Right atrium auricular region (tissue), 2 donors: ENCODE data around the gene RBL2. TPM values are rescaled to one million over a fixed set of nuclear protein-coding genes. Genes with fewer than 3 reads are reported as not detected.
"Not testable (repeated sequence)": the region's sequence is repeated elsewhere in the genome, so short reads cannot be mapped to it uniquely, and the experiment has no call there.

ENCODE experiments used
- DNase-seq: peaks from one replicate; pipeline ENCODE4 v3.0.0-alpha.2; 2019; ENCODE audit warnings: low spot score
- H3K27ac ChIP-seq, 2 donors: fragments of 200-600 bp; sonication (generic); 1 replicate in 1 of 2; 2 replicates in 1 of 2; pipeline ENCODE4 v1.5.1; 2016 to 2019
- H3K27me3 ChIP-seq, 2 donors: fragments of 200-600 bp; sonication (generic); one replicate each; pipeline versions ENCODE4 v1.5.1 to v1.6.0; 2017 to 2019
- H3K36me3 ChIP-seq: fragments of 200-600 bp; sonication (generic); one replicate; pipeline ENCODE4 v1.5.1; 2016
- H3K4me1 ChIP-seq, 2 donors: fragments of 200-600 bp; sonication (generic); one replicate each; pipeline versions ENCODE4 v1.5.1 to v1.6.0; 2017 to 2019
- H3K4me3 ChIP-seq, 2 donors: fragments of 200-600 bp; sonication (generic); 1 replicate in 1 of 2; 2 replicates in 1 of 2; pipeline ENCODE4 v1.5.1; 2017 to 2019; ENCODE audit warnings: mild to moderate bottlenecking in 1 of 2, moderate library complexity in 1 of 2
- H3K9me3 ChIP-seq, 2 donors: fragments of 200-600 bp; sonication (generic); one replicate each; pipeline ENCODE4 v1.5.1; 2019
- total RNA-seq, 2 donors: library from RNA; depleted of rRNA; stranded (reverse); fragments of >200 nt; gene quantifications; one replicate each; pipeline ENCODE4 v1.1.0, GENCODE V29; 2016
- TF ChIP-seq, protein P1 (sequence below), 2 donors: fragments of 200-600 bp; sonication (generic); IDR thresholded peaks; one replicate each; pipeline ENCODE4 v1.5.1; 2019; ENCODE audit warnings: antibody characterized with exemption in 2 of 2

The RBL2 gene
- total RNA-seq, 2 donors from 2014 or later = 40.8 to 44.1 TPM

DNA sequence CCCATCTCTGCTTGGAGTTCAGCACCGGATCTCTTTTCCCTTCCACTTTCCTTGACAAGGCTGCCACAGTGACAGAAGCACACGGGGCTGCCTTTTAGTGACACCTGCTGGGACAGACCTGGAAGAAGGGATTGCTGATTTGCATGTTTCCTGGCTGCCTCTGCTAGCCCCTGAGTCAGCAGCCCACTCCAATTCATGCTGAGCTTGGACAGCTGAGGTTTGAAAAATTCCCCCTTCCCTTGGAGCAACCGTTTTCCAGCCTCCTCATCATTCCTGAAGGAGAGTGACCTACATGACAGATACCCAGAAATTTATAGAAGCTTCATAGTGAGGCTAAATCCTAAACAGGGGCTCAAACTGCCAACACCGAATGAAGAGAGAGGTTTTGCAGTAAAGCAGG lies 18.8 kb upstream of the RBL2 start:
- DNase-seq = no peak
- Histone ChIP-seq H3K36me3 (no peaks in the 10 kb centered on the region), H3K4me3 (no peak overlapping the region), H3K4me1 (no peaks in the 10 kb centered on the region), H3K27me3 (no peaks in the 10 kb centered on the region), H3K27ac (no peak overlapping the region), H3K9me3 (no peaks in the 10 kb centered on the region)
- TF ChIP-seq, protein P1, sequence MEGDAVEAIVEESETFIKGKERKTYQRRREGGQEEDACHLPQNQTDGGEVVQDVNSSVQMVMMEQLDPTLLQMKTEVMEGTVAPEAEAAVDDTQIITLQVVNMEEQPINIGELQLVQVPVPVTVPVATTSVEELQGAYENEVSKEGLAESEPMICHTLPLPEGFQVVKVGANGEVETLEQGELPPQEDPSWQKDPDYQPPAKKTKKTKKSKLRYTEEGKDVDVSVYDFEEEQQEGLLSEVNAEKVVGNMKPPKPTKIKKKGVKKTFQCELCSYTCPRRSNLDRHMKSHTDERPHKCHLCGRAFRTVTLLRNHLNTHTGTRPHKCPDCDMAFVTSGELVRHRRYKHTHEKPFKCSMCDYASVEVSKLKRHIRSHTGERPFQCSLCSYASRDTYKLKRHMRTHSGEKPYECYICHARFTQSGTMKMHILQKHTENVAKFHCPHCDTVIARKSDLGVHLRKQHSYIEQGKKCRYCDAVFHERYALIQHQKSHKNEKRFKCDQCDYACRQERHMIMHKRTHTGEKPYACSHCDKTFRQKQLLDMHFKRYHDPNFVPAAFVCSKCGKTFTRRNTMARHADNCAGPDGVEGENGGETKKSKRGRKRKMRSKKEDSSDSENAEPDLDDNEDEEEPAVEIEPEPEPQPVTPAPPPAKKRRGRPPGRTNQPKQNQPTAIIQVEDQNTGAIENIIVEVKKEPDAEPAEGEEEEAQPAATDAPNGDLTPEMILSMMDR (IDR thresholded peaks at IDR 0.05) = no peak

GRCh38 chr16:53417011-53417410 lies 17.3 kb upstream of the RBL2 start:
- H3K9me3 ChIP-seq = no peaks in the 10 kb centered on the region
- H3K27me3 ChIP-seq = no peaks in the 10 kb centered on the region
- no peak for DNase-seq
- TF ChIP-seq, protein P1 (IDR thresholded peaks at IDR 0.05) = no peak
- no peaks in the 10 kb centered on the region for H3K4me1 ChIP-seq
- no peaks in the 10 kb centered on the region for H3K36me3 ChIP-seq
- no peak overlapping the region for H3K27ac ChIP-seq
- H3K4me3 ChIP-seq = no peak overlapping the region

DNA sequence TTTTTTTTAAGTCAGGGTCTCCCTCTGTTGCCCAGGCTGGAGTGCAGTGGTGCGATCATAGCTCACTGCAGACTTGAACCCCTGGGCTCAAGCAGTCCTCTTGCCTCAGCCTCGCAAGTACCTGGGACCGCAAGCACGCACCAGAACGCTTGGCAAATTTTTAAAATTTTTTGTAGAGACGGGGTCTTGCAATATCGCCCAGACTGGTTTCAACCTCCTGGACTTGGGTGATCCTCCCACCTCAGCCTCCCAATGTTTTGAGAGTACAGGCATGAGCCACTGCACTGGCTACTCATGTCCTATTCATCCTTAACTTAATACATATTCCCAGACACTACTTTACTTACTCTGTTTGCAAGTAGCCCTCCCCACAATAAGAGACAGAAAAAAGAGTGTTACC lies 16.3 kb upstream of the RBL2 start:
- no peaks in the 10 kb centered on the region for H3K27me3 ChIP-seq
- H3K4me3 ChIP-seq = no peak overlapping the region
- TF ChIP-seq, protein P1 (IDR thresholded peaks at IDR 0.05) = no peak
- H3K9me3 ChIP-seq = no peaks in the 10 kb centered on the region
- DNase-seq = no peak
- H3K27ac ChIP-seq = no peak overlapping the region
- no peaks in the 10 kb centered on the region for H3K36me3 ChIP-seq
- H3K4me1 ChIP-seq = no peaks in the 10 kb centered on the region

- H3K9me3 ChIP-seq, H3K4me1 ChIP-seq, H3K4me3 ChIP-seq, H3K27ac ChIP-seq, H3K27me3 ChIP-seq, H3K36me3 ChIP-seq, DNase-seq: not testable (repeated sequence)
These were observed 14.9 kb upstream of the RBL2 start for GRCh38 chr16:53419383-53419709.

GRCh38 chr16:53421248-53421647 lies 13.0 kb upstream of the RBL2 start:
- H3K9me3 ChIP-seq = peaks cover 0 to 5% of the 10 kb centered on the region in 2 donors
- no peaks in the 10 kb centered on the region for H3K27me3 ChIP-seq
- H3K4me1 ChIP-seq = no peaks in the 10 kb centered on the region
- no peak overlapping the region for H3K27ac ChIP-seq
- DNase-seq = no peak
- no peaks in the 10 kb centered on the region for H3K36me3 ChIP-seq
- TF ChIP-seq, protein P1 (IDR thresholded peaks at IDR 0.05) = no peak
- H3K4me3 ChIP-seq = no peak overlapping the region

DNA sequence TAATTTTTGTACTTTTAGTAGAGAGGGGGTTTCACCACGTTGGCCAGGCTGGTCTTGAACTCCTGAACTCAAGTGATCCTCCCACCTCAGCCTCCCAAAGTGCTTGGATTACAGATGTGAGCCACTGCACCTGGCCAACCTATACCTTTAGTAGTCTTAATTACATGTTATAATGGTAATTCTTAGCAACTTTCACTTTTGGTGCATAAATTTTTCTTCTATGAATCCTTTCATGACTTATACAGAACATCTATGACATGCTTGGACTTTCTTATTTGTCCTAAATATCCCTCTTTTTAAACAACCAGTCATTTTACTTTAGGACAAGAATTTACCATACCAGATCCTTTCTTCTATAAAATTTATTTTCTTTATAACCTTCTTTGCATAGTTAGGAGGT lies 10.3 kb upstream of the RBL2 start:
- not testable (repeated sequence) for H3K4me3 ChIP-seq, DNase-seq, H3K36me3 ChIP-seq, H3K27ac ChIP-seq, H3K27me3 ChIP-seq, H3K9me3 ChIP-seq, H3K4me1 ChIP-seq

GRCh38 chr16:53428681-53429080 lies 5.6 kb upstream of the RBL2 start:
- no peak for DNase-seq
- TF ChIP-seq, protein P1 (IDR thresholded peaks at IDR 0.05) = no peak
- no peaks in the 10 kb centered on the region for H3K36me3 ChIP-seq
- H3K27ac ChIP-seq = no peak overlapping the region
- H3K27me3 ChIP-seq = no peaks in the 10 kb centered on the region
- peaks cover 0 to 1% of the 10 kb centered on the region in 2 donors for H3K4me1 ChIP-seq
- no peak overlapping the region for H3K4me3 ChIP-seq
- H3K9me3 ChIP-seq = peaks cover 0 to 4% of the 10 kb centered on the region in 2 donors
